IPS DF 4.7 (cell line): ENCODE measurements around the gene PCDHGB4.
"Not testable (repeated sequence)": the region's sequence is repeated elsewhere in the genome, so short reads cannot be mapped to it uniquely, and the experiment has no call there.

Source experiments
- DNase-seq: peaks from one replicate; pipeline ENCODE4 v3.0.0-alpha.2; 2013; ENCODE audit warnings: low spot score; ENCODE audit errors: extremely low read depth

PCDHGB4 gene

GRCh38 chr5:141397756-141398551 lies 10.5 kb downstream of the PCDHGB4 start, which contains the start of gene PCDHGB5:
Gene PCDHGB5, plus strand, starts transcription at chr5:141397947. Its CDS starts 181 bp downstream, at chr5:141398128.
- not testable (repeated sequence) for DNase-seq

GRCh38 chr5:141398608-141399007 lies 11.1 kb downstream of the PCDHGB4 start:
- DNase-seq = no peak

- DNase-seq = no peak
Measured at GRCh38 chr5:141399555-141400258, 12.2 kb downstream of the PCDHGB4 start.

- no peak for DNase-seq
Measured at GRCh38 chr5:141402553-141403243, 15.2 kb downstream of the PCDHGB4 start, which contains the start of gene PCDHGA9. Gene PCDHGA9, plus strand, starts transcription at chr5:141402778. Its CDS starts 175 bp downstream, at chr5:141402953.

- no peak for DNase-seq
Measured at GRCh38 chr5:141403387-141403786, 15.9 kb downstream of the PCDHGB4 start.

GRCh38 chr5:141407790-141408505 lies 20.4 kb downstream of the PCDHGB4 start, which contains the start of gene PCDHGB6:
Gene PCDHGB6, plus strand, starts transcription at chr5:141408021. Its CDS starts 182 bp downstream, at chr5:141408203.
- DNase-seq = not testable (repeated sequence)

GRCh38 chr5:141409598-141410306 lies 22.3 kb downstream of the PCDHGB4 start:
- DNase-seq = no peak

- no peak for DNase-seq
Measured at GRCh38 chr5:141411575-141411974, 24.1 kb downstream of the PCDHGB4 start.

- no peak for DNase-seq
Measured at GRCh38 chr5:141412854-141413539, 25.5 kb downstream of the PCDHGB4 start, which contains the start of gene PCDHGA10. Gene PCDHGA10, plus strand, starts transcription at chr5:141412987. Its CDS starts 189 bp downstream, at chr5:141413176.

- no peak for DNase-seq
Measured at GRCh38 chr5:141413540-141414069, 26.1 kb downstream of the PCDHGB4 start.

GRCh38 chr5:141414548-141415274 lies 27.2 kb downstream of the PCDHGB4 start:
- not testable (repeated sequence) for DNase-seq

- DNase-seq = not testable (repeated sequence)
Measured at GRCh38 chr5:141415275-141415618, 27.7 kb downstream of the PCDHGB4 start.

GRCh38 chr5:141417494-141418172 lies 30.1 kb downstream of the PCDHGB4 start, which contains the start of gene PCDHGB7:
Gene PCDHGB7, plus strand, starts transcription at chr5:141417677. Its CDS starts 183 bp downstream, at chr5:141417860.
- DNase-seq = not testable (repeated sequence)

GRCh38 chr5:141419074-141419880 lies 31.8 kb downstream of the PCDHGB4 start:
- no peak for DNase-seq

- DNase-seq = no peak
Measured at GRCh38 chr5:141420855-141421488, 33.5 kb downstream of the PCDHGB4 start, which contains the start of gene PCDHGA11. Gene PCDHGA11, plus strand, starts transcription at chr5:141421051. Its CDS starts 177 bp downstream, at chr5:141421228.

- no peak for DNase-seq
Measured at GRCh38 chr5:141421489-141421855, 34.0 kb downstream of the PCDHGB4 start.
